Measurements from ENCODE around the gene ITGB3BP.

DNA sequence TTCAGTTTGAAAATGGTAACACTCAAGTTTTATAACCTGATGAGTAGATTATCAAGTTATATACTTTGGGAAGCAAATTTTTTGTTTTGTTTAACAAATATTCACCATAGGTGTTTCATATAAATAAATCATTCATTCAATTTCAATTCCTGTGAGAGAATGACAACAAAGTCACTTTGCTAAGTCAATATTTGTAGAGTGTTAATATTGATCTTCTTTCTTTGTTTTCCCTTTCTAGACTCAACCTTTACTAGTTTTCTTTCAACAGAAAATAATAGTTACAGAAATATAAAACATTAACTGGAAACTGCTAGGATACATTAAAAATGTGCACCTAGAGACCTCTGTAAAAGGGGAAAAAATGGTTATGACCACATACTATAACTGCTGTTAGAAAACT lies 11.4 kb upstream of the ITGB3BP start:
- TF ChIP-seq YY1 (IDR thresholded peaks at IDR 0.05), result no peak
- no peak for TF ChIP-seq CTCF (IDR thresholded peaks at IDR 0.05; ENCODE audit: low read depth, low read length, missing input control)
- no peak for TF ChIP-seq GABPA (IDR thresholded peaks at IDR 0.05 in 1 of 2, conservative IDR thresholded peaks at IDR 0.05 in 1 of 2)
- TF ChIP-seq HNF4G (IDR thresholded peaks at IDR 0.05), result no peak
- no peak for TF ChIP-seq FOXA1 (IDR thresholded peaks at IDR 0.05)
- no peak for TF ChIP-seq TAF1 (conservative IDR thresholded peaks at IDR 0.05)
- no peak for TF ChIP-seq ATF3 (IDR thresholded peaks at IDR 0.05)
- TF ChIP-seq, protein P1, sequence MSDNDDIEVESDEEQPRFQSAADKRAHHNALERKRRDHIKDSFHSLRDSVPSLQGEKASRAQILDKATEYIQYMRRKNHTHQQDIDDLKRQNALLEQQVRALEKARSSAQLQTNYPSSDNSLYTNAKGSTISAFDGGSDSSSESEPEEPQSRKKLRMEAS (IDR thresholded peaks at IDR 0.05), result no peak
- TF ChIP-seq JUND (IDR thresholded peaks at IDR 0.05), result no peak
- TF ChIP-seq ZBTB33 (IDR thresholded peaks at IDR 0.05), result no peak
- TF ChIP-seq RAD21 (IDR thresholded peaks at IDR 0.05), result no peak

Measured in liver (tissue), 3 donors.